GM19438 (cell line): ENCODE measurements around the gene RPGR.

Experiments used
- ATAC-seq: cut with Tn5 transposase; IDR thresholded peaks from one replicate; pipeline ENCODE4 v1.9.1; 2021; ENCODE audit warnings: low read depth; ENCODE audit not compliant: unreplicated experiment

RPGR gene

DNA sequence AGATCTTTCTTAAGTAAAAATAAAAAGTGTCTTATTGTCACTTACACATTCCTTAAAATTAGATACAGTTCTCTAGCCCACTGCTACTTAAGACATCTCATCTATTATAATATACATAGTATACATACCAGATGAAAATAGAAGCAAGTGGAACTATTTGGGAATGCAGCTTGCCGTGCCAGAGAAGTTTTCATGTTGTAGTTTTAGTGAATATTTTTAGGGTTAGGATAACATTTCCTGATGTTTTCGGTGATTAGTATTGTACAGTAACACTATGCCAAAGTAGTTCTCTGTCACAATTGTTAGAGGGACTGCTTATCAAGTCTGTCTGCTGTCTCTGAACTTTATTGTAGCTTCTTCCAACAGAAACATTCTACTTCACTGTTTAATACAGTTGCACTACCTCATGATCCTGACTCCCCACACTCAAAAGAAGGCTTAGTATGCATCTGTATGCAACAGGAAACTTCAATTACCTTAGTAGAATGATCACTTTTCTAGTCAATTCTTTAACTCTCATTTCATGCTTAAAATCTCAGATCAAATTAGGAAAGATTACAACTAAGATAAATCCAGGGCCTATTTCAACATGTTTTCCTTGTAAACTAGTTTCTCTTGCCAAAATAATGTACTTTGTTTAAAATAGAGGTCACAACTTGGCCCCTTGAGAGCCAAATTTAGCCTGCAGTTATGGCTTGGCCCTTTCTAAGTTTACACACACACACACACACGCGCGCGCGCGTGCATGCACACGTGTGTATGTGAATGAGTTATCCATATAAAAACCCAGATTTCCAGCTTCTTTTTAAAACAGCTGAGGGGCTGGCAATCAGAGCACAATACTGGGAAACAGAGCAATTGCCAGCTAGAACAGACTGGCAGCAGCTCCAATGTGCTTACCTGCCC lies 64.3 kb downstream of the RPGR start:
- no peak for ATAC-seq

- no peak for ATAC-seq
Observed at GRCh38 chrX:38260231-38260630, 67.1 kb downstream of the RPGR start.

- no peak for ATAC-seq
Observed at GRCh38 chrX:38256019-38256418, 71.3 kb downstream of the RPGR start.

- no peak for ATAC-seq
Observed at GRCh38 chrX:38249965-38250364, 77.3 kb downstream of the RPGR start.

DNA sequence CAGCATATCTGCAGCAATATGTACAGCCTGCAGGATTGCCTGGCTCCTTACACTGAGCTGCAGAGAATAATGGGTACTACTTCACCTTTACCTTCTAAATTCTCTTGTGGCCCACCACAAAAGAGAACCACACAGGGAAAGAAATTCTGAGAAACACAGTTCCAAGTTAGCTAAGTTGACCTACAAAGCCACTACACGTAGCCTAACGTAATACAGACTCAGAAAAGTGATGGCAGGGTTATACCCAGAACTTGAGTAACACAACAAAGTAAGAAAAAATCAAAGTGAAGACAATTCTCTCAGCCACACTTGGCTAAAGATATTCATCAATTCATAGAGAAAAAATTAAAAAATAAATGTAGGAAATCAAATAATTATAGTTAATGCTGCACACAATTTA lies 80.3 kb downstream of the RPGR start:
- no peak for ATAC-seq

DNA sequence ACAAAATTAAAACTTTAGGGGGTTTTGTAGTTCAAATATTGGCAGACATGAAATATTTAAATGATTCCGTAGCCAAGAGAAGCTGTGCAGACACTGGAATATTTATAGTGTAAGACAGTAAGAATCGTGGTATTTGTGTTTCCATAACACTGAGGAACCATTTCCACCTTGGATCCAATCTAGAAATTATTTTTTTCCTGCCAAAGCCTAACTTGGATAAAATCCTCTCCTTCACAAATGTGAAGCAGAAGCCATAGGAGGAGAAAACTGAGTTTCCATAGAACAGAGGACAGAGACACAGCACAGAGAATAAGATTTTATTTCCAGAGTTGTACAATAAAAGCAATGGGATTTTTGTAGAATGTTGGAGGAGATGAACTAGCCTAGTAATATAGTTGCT lies 86.8 kb downstream of the RPGR start:
- ATAC-seq, result no peak

- no peak for ATAC-seq
Observed at GRCh38 chrX:38236901-38237615, 90.3 kb downstream of the RPGR start.

- ATAC-seq, result no peak
Observed at GRCh38 chrX:38233891-38234667, 93.2 kb downstream of the RPGR start.

GRCh38 chrX:38232079-38232686 lies 95.1 kb downstream of the RPGR start:
- ATAC-seq, result no peak

GRCh38 chrX:38225093-38225492 lies 102.2 kb downstream of the RPGR start:
- no peak for ATAC-seq

GRCh38 chrX:38224160-38224559 lies 103.1 kb downstream of the RPGR start:
- no peak for ATAC-seq

DNA sequence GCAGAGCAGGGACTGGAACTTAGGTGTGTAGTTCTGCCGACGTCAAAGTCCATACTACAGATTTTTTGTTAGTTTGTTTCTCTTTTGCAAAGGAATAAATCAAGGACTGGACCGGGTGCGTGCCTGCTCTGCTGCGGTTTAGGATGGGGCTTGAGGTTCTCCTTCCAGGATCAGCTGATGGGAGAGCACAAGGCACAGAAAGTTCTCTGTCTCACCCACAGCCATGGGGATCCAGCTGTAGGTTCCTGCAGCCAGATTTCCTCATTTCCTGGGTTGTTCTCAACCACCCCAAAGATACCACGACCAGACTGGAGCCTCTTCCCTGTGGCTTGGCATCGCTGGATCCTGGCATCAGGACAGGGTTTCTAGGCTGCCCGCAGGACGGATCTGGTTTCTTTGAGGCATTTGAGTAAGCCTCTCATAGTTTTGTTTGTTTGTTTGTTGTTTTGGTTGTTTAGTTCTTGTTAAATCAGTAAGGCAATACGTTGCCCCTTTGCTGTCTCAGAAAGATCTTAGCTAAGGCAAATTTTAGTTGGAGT lies 105.8 kb downstream of the RPGR start:
- ATAC-seq, result no peak

DNA sequence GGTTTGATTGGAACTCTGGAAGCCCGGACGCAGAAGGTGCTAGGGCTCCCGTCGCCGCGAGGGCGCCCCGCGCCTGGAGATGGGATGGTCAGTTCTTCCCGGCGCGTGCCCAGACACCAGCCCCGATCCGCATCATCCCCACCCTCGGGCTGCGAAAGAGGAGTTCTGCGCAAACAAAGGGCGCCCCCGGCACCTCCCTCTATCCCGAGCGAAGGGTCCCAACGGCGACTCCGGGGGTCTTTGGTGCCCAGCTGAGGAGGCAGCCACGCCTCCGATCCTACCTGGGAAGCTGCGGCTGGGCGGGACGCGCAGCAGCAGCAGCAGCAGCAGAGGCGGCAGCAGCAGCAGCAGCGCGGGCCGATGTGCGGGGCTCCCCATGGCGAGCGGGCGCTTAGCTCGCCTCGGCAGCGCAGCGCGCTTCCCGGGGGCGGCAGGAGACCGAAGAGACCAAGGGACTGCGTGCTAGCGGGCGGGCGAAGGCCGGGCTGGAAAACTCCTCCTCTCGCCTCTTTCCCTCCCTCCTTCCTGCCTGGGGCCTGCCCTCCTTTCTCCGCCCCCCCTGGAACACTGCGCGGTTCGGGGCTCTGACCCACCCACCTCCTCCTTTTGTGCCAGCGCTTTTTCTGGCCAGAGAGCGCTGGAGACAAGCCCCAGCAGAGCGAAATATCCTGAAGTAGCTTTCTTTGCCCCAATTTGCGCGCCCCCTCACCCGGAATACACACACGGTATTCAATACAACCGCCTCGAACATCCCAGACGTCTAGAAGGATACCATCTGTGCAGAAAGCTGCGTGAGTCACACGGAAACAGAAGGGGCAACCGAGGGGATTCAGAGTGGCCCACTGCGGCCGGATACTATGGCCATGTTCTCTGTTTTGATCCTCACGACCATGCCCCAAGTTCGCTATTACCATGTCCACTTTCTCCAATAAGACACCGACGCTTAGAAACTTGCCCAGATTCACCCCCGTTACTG lies 106.6 kb downstream of the RPGR start, which contains the start of gene SRPX:
Gene SRPX (minus strand): TSS at position 457 of the 976 bp plus-strand sequence. CDS start 79 bp downstream, at position 378.
- ATAC-seq, result no peak

GRCh38 chrX:38220024-38220414 lies 107.3 kb downstream of the RPGR start:
- no peak for ATAC-seq
